Renal cortex interstitium (tissue), 11 donors: Measurements from ENCODE around the gene HNRNPAB. TPM values are rescaled to one million over a fixed set of nuclear protein-coding genes. Genes with fewer than 3 reads are reported as not detected.
"Not testable (repeated sequence)": the region's sequence is repeated elsewhere in the genome, so short reads cannot be mapped to it uniquely, and the experiment has no call there.

Experiments
- DNase-seq, 11 donors: peaks; one replicate each; pipeline ENCODE4 v3.0.0-alpha.2; 2013; ENCODE audit warnings: low read depth in 9 of 11, low spot score in 4 of 11; ENCODE audit errors: extremely low read depth in 1 of 11
- polyA plus RNA-seq, 3 donors: library from polyadenylated mRNA; unstranded; fragments of 120-200 nt; gene quantifications; one replicate each; pipeline ENCODE4 v1.2.1, GENCODE V29; 2013; ENCODE audit not compliant: insufficient read length in 3 of 3

HNRNPAB gene
- polyA plus RNA-seq, 3 donors: 121 to 174 (median 157) TPM

DNA sequence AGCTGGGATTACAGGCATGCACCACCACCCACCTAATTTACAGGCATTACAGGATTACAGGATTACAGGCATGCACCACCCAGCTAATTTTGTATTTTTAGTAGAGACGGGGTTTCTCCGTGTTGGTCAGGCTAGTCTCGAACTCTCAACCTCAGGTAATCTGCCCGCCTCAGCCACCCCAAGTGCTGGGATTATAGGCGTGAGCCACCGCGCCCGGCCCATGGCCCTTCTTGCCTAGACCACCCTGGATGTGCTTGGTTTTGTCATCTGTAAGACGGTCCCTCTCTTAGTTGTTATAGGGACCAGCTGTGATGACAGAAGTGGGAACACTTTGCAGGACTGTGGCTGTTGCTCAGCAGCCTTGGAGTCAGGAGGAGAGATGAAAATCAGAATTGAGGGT, 31.8 kb downstream of the HNRNPAB start:
- DNase-seq: no peak

DNA sequence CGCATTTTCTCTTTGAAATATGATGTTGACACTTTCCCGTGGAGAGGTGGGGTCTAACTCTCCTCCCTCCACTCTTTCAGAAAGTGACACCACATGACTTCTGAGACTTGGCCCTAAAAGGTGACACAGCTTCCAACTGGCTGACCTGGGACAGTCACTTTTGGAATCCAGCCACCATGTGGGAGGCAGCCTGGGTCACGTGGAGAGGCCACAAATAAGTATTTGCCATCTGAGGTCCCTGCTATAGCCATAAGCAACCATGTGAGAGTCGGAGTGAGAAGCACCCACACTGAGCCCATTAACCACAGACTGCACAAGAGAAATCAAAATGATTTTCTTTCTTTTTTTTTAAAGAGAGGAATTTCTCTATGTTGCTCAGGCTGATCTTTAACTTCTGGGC, 32.3 kb downstream of the HNRNPAB start:
- DNase-seq: peak in 1 of 11 donors; percentile 31

DNA sequence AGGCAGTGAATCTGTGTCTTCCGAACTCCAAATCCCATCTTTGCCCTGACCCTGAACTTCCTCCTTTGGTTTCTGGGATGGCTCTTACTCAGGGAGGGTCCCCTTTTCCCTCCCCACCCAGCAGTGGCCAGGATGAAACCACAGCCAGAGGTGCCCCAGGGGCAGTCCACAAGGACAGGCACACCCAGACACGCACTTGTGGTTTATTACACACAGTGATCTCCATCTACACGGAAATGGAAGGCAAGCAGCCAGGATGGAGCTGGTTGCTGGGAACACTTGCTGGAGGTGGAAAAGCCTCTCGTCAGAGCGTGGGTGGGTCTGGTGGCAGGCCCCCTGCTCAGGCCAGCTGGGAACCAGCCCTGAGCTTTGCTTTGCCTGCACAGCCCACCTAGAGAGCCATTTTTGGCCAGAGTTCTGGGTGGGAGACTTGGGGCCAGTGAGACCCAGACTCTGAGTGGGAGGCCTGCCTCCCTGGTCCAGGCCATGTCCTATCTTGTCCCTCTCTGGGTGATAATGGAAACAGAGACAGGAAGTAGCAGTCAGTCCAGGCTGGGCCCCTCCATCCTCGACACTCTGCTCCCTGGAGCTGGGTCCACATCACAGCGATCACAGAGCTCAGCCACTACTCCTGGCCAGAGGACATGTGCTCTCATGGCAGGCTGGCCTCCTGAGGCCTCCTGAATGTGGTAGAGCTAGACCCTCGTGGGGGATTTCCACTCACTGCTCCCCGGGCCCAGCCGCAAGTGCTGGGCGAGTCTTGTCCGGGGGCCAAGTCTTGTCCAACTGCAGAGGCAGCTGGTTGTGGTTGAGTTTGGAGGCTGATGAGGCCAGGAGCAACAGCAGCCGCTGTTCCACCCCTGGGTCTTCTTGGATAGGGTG, 33.3 kb downstream of the HNRNPAB start:
- no peak for DNase-seq

GRCh38 chr5:178238313-178238635, 33.9 kb downstream of the HNRNPAB start:
- DNase-seq: no peak

GRCh38 chr5:178238711-178239592, 34.6 kb downstream of the HNRNPAB start:
- DNase-seq: no peak

DNA sequence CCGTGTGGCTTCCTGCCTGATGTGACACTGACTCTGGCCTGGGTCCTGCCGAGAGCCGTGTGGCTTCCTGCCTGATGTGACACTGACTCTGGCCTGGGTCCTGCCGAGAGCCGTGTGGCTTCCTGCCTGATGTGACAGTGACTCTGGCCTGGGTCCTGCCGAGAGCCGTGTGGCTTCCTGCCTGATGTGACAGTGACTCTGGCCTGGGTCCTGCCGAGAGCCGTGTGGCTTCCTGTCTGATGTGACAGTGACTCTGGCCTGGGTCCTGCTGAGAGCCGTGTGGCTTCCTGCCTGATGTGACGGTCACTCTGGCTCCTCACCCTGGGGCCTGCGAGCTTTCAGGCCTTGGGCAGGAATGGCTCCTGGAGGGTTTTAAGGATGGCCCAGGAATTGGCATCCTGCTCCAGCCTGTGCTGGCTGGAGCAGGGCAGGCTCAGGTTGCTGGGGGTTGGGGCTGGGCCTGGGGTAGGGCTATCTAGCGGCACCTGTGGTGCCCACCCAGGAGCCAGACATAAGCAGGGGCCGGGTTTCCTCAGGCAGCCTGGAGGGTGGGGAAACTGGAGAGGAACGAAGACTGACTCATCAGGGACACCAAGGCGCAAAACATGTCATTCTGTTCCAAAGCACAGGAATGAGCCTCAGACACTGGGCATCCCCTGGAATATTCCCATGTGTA, 35.4 kb downstream of the HNRNPAB start:
- DNase-seq: not testable (repeated sequence)

- DNase-seq: no peak
These were observed 36.0 kb downstream of the HNRNPAB start for GRCh38 chr5:178240341-178240741.

GRCh38 chr5:178240766-178241165, 36.4 kb downstream of the HNRNPAB start:
- DNase-seq: no peak

DNA sequence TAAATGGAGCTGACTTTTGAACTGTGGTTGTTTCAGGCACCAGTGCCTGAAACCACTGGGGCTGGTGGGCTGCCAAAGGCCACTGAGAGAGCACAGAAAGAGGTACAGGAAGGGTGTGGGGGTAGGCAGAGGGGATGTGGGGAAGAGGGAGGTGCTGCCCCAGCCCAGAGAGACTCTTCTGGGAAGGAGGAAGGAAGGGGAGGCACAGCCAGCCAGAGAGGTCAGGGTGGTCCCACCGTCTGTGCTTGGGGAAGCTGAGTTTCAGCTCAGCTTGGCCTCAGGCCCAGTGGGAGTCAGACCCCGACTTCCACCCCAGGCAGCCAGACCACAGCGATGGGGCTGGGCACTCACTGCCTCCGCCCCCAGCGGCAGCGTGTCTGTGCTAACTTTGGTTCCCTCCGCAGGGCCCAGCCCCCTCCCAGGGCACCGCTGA, 36.9 kb downstream of the HNRNPAB start:
- DNase-seq: no peak

- DNase-seq: no peak
These were observed 37.4 kb downstream of the HNRNPAB start for GRCh38 chr5:178241688-178242231.

DNA sequence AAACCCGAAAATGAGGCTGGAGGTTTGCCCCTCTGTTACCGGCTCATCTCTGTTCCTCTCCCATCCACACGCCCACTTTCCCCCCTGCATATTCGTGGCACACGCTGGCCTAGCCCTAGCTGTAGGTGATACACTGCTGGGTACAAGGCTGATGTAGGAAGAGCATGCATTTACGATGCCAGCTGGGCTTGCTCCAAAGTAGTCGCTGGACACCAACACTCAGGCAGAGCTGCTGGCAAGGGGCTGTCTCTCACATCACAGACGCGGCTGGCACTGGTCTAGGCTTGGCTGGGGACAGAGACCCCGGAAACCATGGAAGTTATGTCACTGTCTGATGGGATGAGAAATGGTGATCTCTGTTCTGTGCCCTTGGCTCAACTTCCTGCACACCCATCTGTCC, 38.1 kb downstream of the HNRNPAB start:
- DNase-seq: no peak

DNA sequence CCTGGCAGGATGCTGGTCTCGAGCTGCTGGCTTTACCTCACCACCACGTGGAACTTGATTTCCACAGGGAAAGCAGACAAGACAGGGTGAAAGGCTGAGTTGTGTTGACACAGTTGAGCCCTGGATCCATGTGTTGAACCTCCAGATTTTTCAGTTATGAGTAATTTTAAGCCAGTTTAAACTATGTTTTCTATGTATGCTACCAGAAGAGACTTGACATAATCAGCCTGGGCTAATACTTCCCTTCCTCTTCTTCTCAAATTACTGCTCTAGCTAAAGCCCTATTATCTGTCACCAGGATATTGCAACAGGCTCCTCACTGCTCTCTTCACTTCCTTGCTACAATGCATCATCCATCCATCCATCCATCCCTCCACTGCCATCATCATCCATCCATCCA, 40.2 kb downstream of the HNRNPAB start:
- no peak for DNase-seq

GRCh38 chr5:178245389-178245788, 41.1 kb downstream of the HNRNPAB start:
- DNase-seq: no peak

GRCh38 chr5:178246624-178247279, 42.4 kb downstream of the HNRNPAB start:
- no peak for DNase-seq

- DNase-seq: no peak
These were observed 43.4 kb downstream of the HNRNPAB start for GRCh38 chr5:178247481-178248456.

- DNase-seq: no peak
These were observed 44.4 kb downstream of the HNRNPAB start for GRCh38 chr5:178248750-178249149.

- no peak for DNase-seq
These were observed 45.1 kb downstream of the HNRNPAB start for GRCh38 chr5:178249191-178249989.
